Urothelium cell line (cell line): ENCODE results near the gene DNAH14.

ENCODE experiments used
- DNase-seq: peaks from one replicate; pipeline ENCODE4 v3.0.0; 2011; ENCODE audit warnings: low spot score, mixed read lengths
- FAIRE-seq: peaks from 2 replicates; lab custom pipeline; 2011; peaks lifted over from hg19 to GRCh38; lab: Jason Lieb, UNC

DNAH14 gene

GRCh38 chr1:225422795-225423517 lies 493.5 kb downstream of the DNAH14 start:
- no peak for DNase-seq
- no peak for FAIRE-seq

GRCh38 chr1:225423518-225423855 lies 494.0 kb downstream of the DNAH14 start:
- FAIRE-seq (no peak), DNase-seq (no peak)

GRCh38 chr1:225424562-225425200 lies 495.2 kb downstream of the DNAH14 start:
- FAIRE-seq (no peak), DNase-seq (peak; percentile 39)

- FAIRE-seq (no peak), DNase-seq (peak; percentile 66)
These were observed 495.8 kb downstream of the DNAH14 start for GRCh38 chr1:225425201-225425786.

- no peak for FAIRE-seq
These were observed 497.1 kb downstream of the DNAH14 start for GRCh38 chr1:225426395-225427234.

GRCh38 chr1:225427235-225428067 lies 498.0 kb downstream of the DNAH14 start, which contains the start of gene LBR:
TSS of gene LBR (minus strand) at chr1:225428038. CDS start at chr1:225424075, 3,963 bp downstream.
- DNase-seq (peak; percentile 33), FAIRE-seq (no peak)

More at GRCh38 chr1:225426395-225427234, 497.1 kb downstream of the DNAH14 start:
- DNase-seq = peak; percentile 22

GRCh38 chr1:225428068-225428880 lies 498.8 kb downstream of the DNAH14 start:
- FAIRE-seq (peak; percentile 77), DNase-seq (peak; percentile 96)

GRCh38 chr1:225428881-225429455 lies 499.5 kb downstream of the DNAH14 start:
- no peak for FAIRE-seq

GRCh38 chr1:225430301-225430700 lies 500.8 kb downstream of the DNAH14 start:
- DNase-seq = no peak
- FAIRE-seq = no peak

More at GRCh38 chr1:225428881-225429455, 499.5 kb downstream of the DNAH14 start:
- DNase-seq = no peak

- FAIRE-seq (no peak), DNase-seq (no peak)
These were observed 501.8 kb downstream of the DNAH14 start for GRCh38 chr1:225431081-225431863.

GRCh38 chr1:225434046-225434445 lies 504.6 kb downstream of the DNAH14 start:
- no peak for DNase-seq
- no peak for FAIRE-seq

- FAIRE-seq (no peak), DNase-seq (no peak)
These were observed 505.6 kb downstream of the DNAH14 start for GRCh38 chr1:225435076-225435475.

- FAIRE-seq = no peak
- no peak for DNase-seq
These were observed 506.0 kb downstream of the DNAH14 start for GRCh38 chr1:225435487-225435886.

GRCh38 chr1:225435957-225436392 lies 506.5 kb downstream of the DNAH14 start:
- FAIRE-seq (no peak), DNase-seq (no peak)

GRCh38 chr1:225437710-225438437 lies 508.4 kb downstream of the DNAH14 start:
- DNase-seq = no peak
- FAIRE-seq = no peak

GRCh38 chr1:225440380-225441221 lies 511.1 kb downstream of the DNAH14 start:
- no peak for FAIRE-seq
- DNase-seq = no peak
